Neuronal stem cell (in vitro differentiated cells): Measurements from ENCODE around the gene NOS3.

Experiments
- DNase-seq: peaks from one replicate; pipeline ENCODE4 v3.0.0-alpha.2; 2013; ENCODE audit warnings: low spot score
- H2AFZ ChIP-seq: one replicate; pipeline ENCODE4 v1.6.1; 2013; ENCODE audit warnings: mild to moderate bottlenecking, low read length, inconsistent platforms
- H2AK5ac ChIP-seq: 2 replicates; pipeline ENCODE4 v1.6.1; 2013; ENCODE audit warnings: low read depth, mild to moderate bottlenecking, inconsistent platforms, low read length, moderate library complexity, mixed read lengths
- H2BK120ac ChIP-seq: 2 replicates; pipeline ENCODE4 v1.6.1; 2013; ENCODE audit warnings: low read depth, mild to moderate bottlenecking, inconsistent platforms, low read length, moderate library complexity, mixed read lengths
- H2BK12ac ChIP-seq: one replicate; pipeline ENCODE4 v1.6.1; 2013; ENCODE audit warnings: low read length, inconsistent platforms
- H2BK15ac ChIP-seq: 2 replicates; pipeline ENCODE4 v1.6.1; 2013; ENCODE audit warnings: mild to moderate bottlenecking, low read length, inconsistent platforms, mixed read lengths
- H2BK5ac ChIP-seq: one replicate; pipeline ENCODE4 v1.6.1; 2013; ENCODE audit warnings: inconsistent platforms, mild to moderate bottlenecking, low read length, moderate library complexity
- H3K14ac ChIP-seq: one replicate; pipeline ENCODE4 v1.6.1; 2013; ENCODE audit warnings: low read length, inconsistent platforms
- H3K18ac ChIP-seq: 2 replicates; pipeline ENCODE4 v1.6.1; 2013; ENCODE audit warnings: low read length, inconsistent platforms
- H3K23ac ChIP-seq: 2 replicates; pipeline ENCODE4 v1.6.1; 2013; ENCODE audit warnings: low read depth, mild to moderate bottlenecking, mixed read lengths, low read length, inconsistent platforms; ENCODE audit not compliant: poor library complexity
- H3K27ac ChIP-seq: replicated peaks from 3 replicates; pipeline ENCODE4 v1.5.1; 2013; ENCODE audit warnings: low read length, inconsistent platforms
- H3K27me3 ChIP-seq, 3 experiments: 2 replicates each; pipeline ENCODE4 v1.6.1; 2013; ENCODE audit warnings: low read length in 3 of 3, mild to moderate bottlenecking in 2 of 3, inconsistent platforms in 1 of 3, low read depth in 1 of 3, mixed read lengths in 1 of 3, moderate library complexity in 1 of 3; ENCODE audit not compliant: control insufficient read depth in 3 of 3, insufficient read depth in 3 of 3
- H3K36me3 ChIP-seq, 2 donors: replicated peaks in 1 of 2; 2 replicates each; pipeline ENCODE4 v1.6.1; 2013; ENCODE audit warnings: low read length in 2 of 2; ENCODE audit not compliant: control insufficient read depth in 2 of 2, insufficient read depth in 2 of 2
- H3K4ac ChIP-seq: 2 replicates; pipeline ENCODE4 v1.6.1; 2013; ENCODE audit warnings: inconsistent platforms, mild to moderate bottlenecking, low read length, moderate library complexity
- H3K4me1 ChIP-seq, 2 donors: 1 replicate in 1 of 2; 2 replicates in 1 of 2; pipeline ENCODE4 v1.6.1; 2013; ENCODE audit warnings: low read length in 2 of 2, low read depth in 1 of 2; ENCODE audit not compliant: control insufficient read depth in 2 of 2, insufficient read depth in 1 of 2
- H3K4me2 ChIP-seq: one replicate; pipeline ENCODE4 v1.6.1; 2013; ENCODE audit warnings: mild to moderate bottlenecking, low read length, inconsistent platforms; ENCODE audit not compliant: insufficient read depth, poor library complexity, severe bottlenecking
- H3K4me3 ChIP-seq, 2 donors: 2 replicates each; pipeline ENCODE4 v1.5.1; 2013; ENCODE audit warnings: low read length in 2 of 2, mild to moderate bottlenecking in 2 of 2, inconsistent platforms in 1 of 2, moderate library complexity in 1 of 2
- H3K79me1 ChIP-seq: one replicate; pipeline ENCODE4 v1.6.1; 2013; ENCODE audit warnings: low read depth, mild to moderate bottlenecking, inconsistent platforms, low read length, moderate library complexity
- H3K9ac ChIP-seq: one replicate; pipeline ENCODE4 v1.6.1; 2013; ENCODE audit warnings: mild to moderate bottlenecking, low read depth, low read length, inconsistent platforms; ENCODE audit not compliant: poor library complexity
- H3K9me3 ChIP-seq, 2 donors: replicated peaks in 1 of 2; 2 replicates each; pipeline versions ENCODE3 to v1.6.1; 2013; ENCODE audit warnings: low read length in 2 of 2, mild to moderate bottlenecking in 2 of 2, inconsistent platforms in 1 of 2, low read depth in 1 of 2, mixed read lengths in 1 of 2, moderate library complexity in 1 of 2; ENCODE audit not compliant: control insufficient read depth in 2 of 2, insufficient read depth in 1 of 2
- H4K8ac ChIP-seq: one replicate; pipeline ENCODE4 v1.6.1; 2013; ENCODE audit warnings: low read depth, mild to moderate bottlenecking, inconsistent platforms, low read length, moderate library complexity
- H4K91ac ChIP-seq: one replicate; pipeline ENCODE4 v1.6.1; 2013; ENCODE audit warnings: low read length, low read depth, mild to moderate bottlenecking, inconsistent platforms; ENCODE audit not compliant: poor library complexity
- WGBS, 2 donors: extraction: QIAGEN DNeasy Blood & Tissue Kit; methylation state at CpG; one replicate each; pipeline ENCODE4 v1.1.7; 2013; ENCODE audit warnings: missing lambda C conversion rate in 2 of 2, mixed read lengths in 1 of 2; ENCODE audit not compliant: insufficient read length in 2 of 2, insufficient replicate concordance in 1 of 2; ENCODE audit errors: extremely low coverage in 2 of 2; 5-methylcytosine and 5-hydroxymethylcytosine counted together

NOS3 gene

GRCh38 chr7:151051108-151051507, 60.3 kb downstream of the NOS3 start:
- H3K4me3 ChIP-seq: no peak overlapping the region

GRCh38 chr7:151053096-151053495, 62.3 kb downstream of the NOS3 start:
- no peak overlapping the region for H2AK5ac ChIP-seq
- H4K91ac ChIP-seq: no peak overlapping the region
- no CpG with 5 or more reads among the region's 4 CpGs for WGBS, 2 donors

More at GRCh38 chr7:151051108-151051507, 60.3 kb downstream of the NOS3 start:
- Histone ChIP-seq H3K4me2 (peak overlapping the region; percentile 40), H2AFZ (no peak overlapping the region), H4K91ac (no peak overlapping the region), H3K79me1 (peaks cover 1% of the 10 kb centered on the region), H3K14ac (no peak overlapping the region), H3K18ac (peak overlapping the region; percentile 57), H2BK5ac (no peak overlapping the region), H3K27me3 (peaks cover 0 to 32% (median 6%) of the 10 kb centered on the region in 3 experiments), H3K9me3 (peaks cover 0 to 2% of the 10 kb centered on the region in 2 donors), H3K9ac (no peak overlapping the region), H2AK5ac (no peak overlapping the region), H3K4ac (no peak overlapping the region), H3K36me3 (peaks cover 6 to 7% of the 10 kb centered on the region in 2 donors), H2BK120ac (no peak overlapping the region), H3K23ac (peak overlapping the region; percentile 73), H3K4me1 (peaks cover 0 to 2% of the 10 kb centered on the region in 2 donors), H2BK12ac (no peak overlapping the region), H3K27ac (no peak overlapping the region), H4K8ac (no peak overlapping the region), H2BK15ac (no peak overlapping the region)
- WGBS, 2 donors: no CpG with 5 or more reads among the region's 50 CpGs
- DNase-seq: peak; percentile 78

GRCh38 chr7:151053751-151054150, 62.9 kb downstream of the NOS3 start:
- Histone ChIP-seq H3K23ac (no peak overlapping the region), H3K27ac (no peak overlapping the region), H3K9ac (no peak overlapping the region), H2BK120ac (no peak overlapping the region), H2AFZ (no peak overlapping the region), H2BK15ac (no peak overlapping the region), H3K4ac (no peak overlapping the region), H3K27me3 (peaks cover 0 to 43% (median 6%) of the 10 kb centered on the region in 3 experiments), H2BK12ac (no peak overlapping the region), H3K18ac (no peak overlapping the region), H3K79me1 (peaks cover 1% of the 10 kb centered on the region), H3K14ac (no peak overlapping the region), H4K91ac (no peak overlapping the region), H3K36me3 (peaks cover 3 to 4% of the 10 kb centered on the region in 2 donors), H4K8ac (no peak overlapping the region), H2BK5ac (peak overlapping the region; percentile 28), H3K4me3 (no peak overlapping the region), H3K4me1 (peaks cover 10% of the 10 kb centered on the region in 2 donors), H3K9me3 (peaks cover 0 to 2% of the 10 kb centered on the region in 2 donors), H2AK5ac (no peak overlapping the region), H3K4me2 (no peak overlapping the region)
- no peak for DNase-seq
- no CpG with 5 or more reads among the region's 8 CpGs for WGBS, 2 donors

More at GRCh38 chr7:151053096-151053495, 62.3 kb downstream of the NOS3 start:
- Histone ChIP-seq H3K36me3 (peaks cover 3 to 4% of the 10 kb centered on the region in 2 donors), H3K23ac (no peak overlapping the region), H3K4me2 (no peak overlapping the region), H3K27ac (no peak overlapping the region), H2BK5ac (peak overlapping the region; percentile 28), H2AFZ (no peak overlapping the region), H3K18ac (no peak overlapping the region), H4K8ac (no peak overlapping the region), H3K14ac (no peak overlapping the region), H3K4ac (no peak overlapping the region), H3K9ac (no peak overlapping the region), H3K27me3 (peaks cover 0 to 43% (median 6%) of the 10 kb centered on the region in 3 experiments), H2BK15ac (no peak overlapping the region), H3K4me3 (no peak overlapping the region), H3K4me1 (peaks cover 4 to 8% of the 10 kb centered on the region in 2 donors), H3K79me1 (peaks cover 1% of the 10 kb centered on the region), H2BK120ac (no peak overlapping the region), H3K9me3 (peaks cover 0 to 2% of the 10 kb centered on the region in 2 donors), H2BK12ac (no peak overlapping the region)
- no peak for DNase-seq

GRCh38 chr7:151056283-151056665, 65.5 kb downstream of the NOS3 start:
- Histone ChIP-seq H3K14ac (no peak overlapping the region), H3K4me1 (peaks cover 22 to 23% of the 10 kb centered on the region in 2 donors), H3K23ac (no peak overlapping the region), H4K91ac (no peak overlapping the region), H2BK15ac (no peak overlapping the region), H4K8ac (no peak overlapping the region), H2BK12ac (no peak overlapping the region), H3K79me1 (peaks cover 3% of the 10 kb centered on the region), H3K27ac (no peak overlapping the region), H3K4me3 (no peak overlapping the region), H2AK5ac (no peak overlapping the region), H3K18ac (no peak overlapping the region), H3K4ac (no peak overlapping the region), H3K4me2 (no peak overlapping the region), H3K36me3 (peaks cover 3 to 4% of the 10 kb centered on the region in 2 donors), H3K9ac (no peak overlapping the region), H2BK5ac (no peak overlapping the region), H2BK120ac (no peak overlapping the region), H3K27me3 (peaks cover 0 to 31% (median 0%) of the 10 kb centered on the region in 3 experiments), H2AFZ (no peak overlapping the region), H3K9me3 (peaks cover 0 to 2% of the 10 kb centered on the region in 2 donors)
- WGBS, 2 donors: no CpG with 5 or more reads among the region's 6 CpGs
- DNase-seq: no peak
